Dendritic cell treated with granulocyte-macrophage colony-stimulating factor and Interleukin-4, amounts not matched to agents 40 ng/mL and 50 ng/mL, for 4 days (primary cell): Measurements from ENCODE around the gene RGL3.
"Not testable (repeated sequence)": the region's sequence is repeated elsewhere in the genome, so short reads cannot be mapped to it uniquely, and the experiment has no call there.

ENCODE experiments used
- H3K27ac Mint-ChIP-seq: one replicate; pipeline ENCODE4 v1.8.0; 2022; ENCODE audit warnings: mild to moderate bottlenecking, mixed read lengths
- H3K27me3 Mint-ChIP-seq: one replicate; pipeline ENCODE4 v1.8.0; 2022; ENCODE audit warnings: mild to moderate bottlenecking, mixed read lengths
- H3K36me3 Mint-ChIP-seq: one replicate; pipeline ENCODE4 v1.8.0; 2022; ENCODE audit warnings: low read depth, mixed read lengths
- H3K4me1 Mint-ChIP-seq: one replicate; pipeline ENCODE4 v1.8.0; 2022; ENCODE audit warnings: low read depth, mixed read lengths
- H3K4me3 Mint-ChIP-seq: one replicate; pipeline ENCODE4 v1.8.0; 2022; ENCODE audit warnings: mild to moderate bottlenecking, moderate library complexity, mixed read lengths
- H3K9me3 Mint-ChIP-seq: one replicate; pipeline ENCODE4 v1.8.0; 2022; ENCODE audit warnings: mixed read lengths
- intact Hi-C: fragments of 100-400 bp; cut with micrococcal nuclease; formaldehyde crosslinking; loops from one replicate; pipeline ENCODE4 v1.15.0; 2022

RGL3 gene

DNA sequence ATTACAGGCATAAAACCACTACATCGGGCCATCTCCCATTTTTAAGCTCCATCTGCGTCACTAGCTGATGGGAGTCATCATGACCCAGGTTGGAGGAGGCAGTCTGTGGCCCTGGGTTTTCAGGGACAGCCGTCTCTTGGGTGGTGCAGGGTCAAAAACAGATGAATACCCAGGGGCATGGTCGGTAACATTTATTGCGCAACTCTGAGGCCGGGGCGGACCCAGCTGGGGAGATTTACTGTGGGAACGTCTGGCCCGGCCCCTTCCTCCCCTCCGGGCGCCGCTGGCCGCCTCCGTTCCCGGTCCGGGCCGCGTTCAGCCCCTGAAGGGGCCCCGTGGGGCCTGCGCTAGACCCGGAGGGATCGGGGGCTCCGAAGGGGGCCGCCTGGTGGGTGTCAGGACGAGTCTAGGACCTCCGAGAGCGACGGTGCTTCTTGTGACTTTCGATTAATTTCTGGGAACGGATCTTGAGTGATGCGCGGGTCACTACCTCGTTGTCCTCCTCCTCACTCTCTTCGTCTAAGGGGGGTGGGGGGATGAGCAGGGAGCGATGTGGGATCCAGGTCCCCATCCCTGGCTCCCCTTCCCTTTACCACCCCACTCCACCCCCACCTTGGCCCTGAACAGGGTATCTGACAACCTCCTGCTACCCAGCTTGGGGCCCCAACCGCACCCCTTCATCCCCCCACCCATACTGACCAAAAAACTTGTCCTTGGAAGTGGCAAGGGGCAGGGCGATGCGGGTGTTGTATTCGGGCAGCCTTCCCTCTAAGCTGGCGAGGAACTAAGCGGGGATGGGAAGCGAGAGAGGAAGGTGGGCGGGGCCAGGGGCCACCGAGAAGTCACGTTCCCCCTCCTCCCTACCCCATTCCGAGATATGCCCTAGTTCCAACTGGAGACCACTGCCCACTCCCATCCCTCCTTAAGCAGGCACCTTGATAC is 1.6 kb upstream of the RGL3 start:
- Mint-ChIP-seq H3K9me3 (no peaks in the 10 kb centered on the region), H3K27me3 (peaks cover 80% of the 10 kb centered on the region), H3K4me1 (peaks cover 54% of the 10 kb centered on the region), H3K36me3 (no peaks in the 10 kb centered on the region), H3K4me3 (peak overlapping the region; percentile 80), H3K27ac (peak overlapping the region; percentile 24)
- intact Hi-C loops, result no loop called here

DNA sequence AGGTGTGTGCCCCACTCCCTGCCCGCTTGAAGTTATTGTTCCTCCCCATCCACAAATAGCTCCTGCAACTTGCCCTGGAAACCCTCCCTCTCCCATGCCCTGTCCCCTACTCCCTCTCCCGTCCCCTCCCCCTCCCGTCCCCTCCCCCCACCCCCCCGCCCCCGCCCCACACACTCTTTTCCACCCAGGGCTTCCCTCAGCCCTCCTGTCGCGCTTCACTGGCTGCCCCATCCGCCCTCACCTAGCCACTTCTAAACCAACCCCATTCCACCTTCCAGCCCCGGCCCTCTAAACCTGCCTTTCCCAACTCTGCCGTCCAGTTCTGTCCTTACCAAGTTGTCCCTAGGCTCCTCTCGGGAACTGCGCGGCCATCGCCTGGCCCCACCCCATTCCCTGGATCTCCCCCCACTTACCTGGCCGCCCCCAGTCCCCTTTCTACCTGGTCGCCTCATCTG is 993 bp downstream of the RGL3 start:
- no peaks in the 10 kb centered on the region for H3K9me3 Mint-ChIP-seq
- peaks cover 80% of the 10 kb centered on the region for H3K27me3 Mint-ChIP-seq
- H3K27ac Mint-ChIP-seq, result no peak overlapping the region
- peaks cover 44% of the 10 kb centered on the region for H3K4me1 Mint-ChIP-seq
- intact Hi-C loops, result no loop called here
- H3K4me3 Mint-ChIP-seq, result peak overlapping the region; percentile 66
- no peaks in the 10 kb centered on the region for H3K36me3 Mint-ChIP-seq

DNA sequence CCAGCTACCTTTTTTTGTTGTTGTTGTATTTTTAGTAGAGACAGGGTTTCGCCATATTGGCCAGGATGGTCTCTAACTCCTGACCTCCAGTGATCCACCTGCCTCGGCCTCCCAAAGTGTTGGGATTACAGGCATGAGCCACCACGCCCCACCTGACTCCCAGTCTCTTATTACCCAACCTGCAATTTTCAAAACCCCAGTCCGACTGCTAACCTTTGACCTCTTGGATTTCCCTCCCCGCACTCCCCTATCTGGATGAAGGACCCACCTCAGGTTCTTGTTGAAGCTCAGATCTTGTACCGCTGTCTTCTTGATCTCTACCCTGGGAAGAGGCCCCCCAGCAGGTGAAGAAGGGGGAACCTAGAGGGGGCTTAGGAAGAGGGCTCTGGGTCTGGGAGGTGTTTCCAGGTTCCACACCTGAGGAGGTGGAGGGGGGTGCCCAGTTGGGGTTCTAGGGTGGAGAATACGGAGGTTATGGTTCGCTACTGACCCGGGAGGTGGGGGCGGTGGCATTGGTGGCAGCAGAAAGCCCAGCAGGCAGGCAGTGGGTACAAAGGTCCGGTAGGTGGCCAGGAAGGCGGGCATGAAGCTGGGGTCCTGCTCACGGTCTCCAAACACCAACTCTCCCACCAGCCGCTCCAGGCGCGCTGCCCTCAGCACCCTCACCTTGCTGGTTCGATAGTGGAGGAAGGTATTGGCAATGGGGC is 2.6 kb downstream of the RGL3 start:
- Mint-ChIP-seq H3K36me3 (no peaks in the 10 kb centered on the region), H3K27me3 (peaks cover 66% of the 10 kb centered on the region), H3K27ac (no peak overlapping the region), H3K9me3 (no peaks in the 10 kb centered on the region), H3K4me1 (peaks cover 28% of the 10 kb centered on the region), H3K4me3 (no peak overlapping the region)
- intact Hi-C loops, result no loop called here

DNA sequence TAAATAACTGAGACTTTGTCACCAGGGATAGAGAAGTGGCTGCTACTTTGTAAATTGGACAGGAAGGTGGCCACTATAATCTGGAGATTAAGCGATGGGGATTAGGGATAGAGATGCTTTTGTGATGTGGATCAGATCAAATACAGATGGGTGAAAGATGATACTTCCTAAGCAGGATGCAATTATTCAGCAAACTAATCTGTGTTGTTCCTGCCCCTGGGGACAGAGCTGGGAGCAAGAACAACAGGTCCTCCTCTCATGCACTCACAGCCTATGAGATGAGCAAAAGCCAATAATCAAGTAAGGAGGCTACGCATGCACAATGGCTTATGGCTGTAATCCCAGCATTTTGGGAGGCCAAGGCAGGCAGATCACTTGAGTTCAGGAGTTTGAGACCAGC is 4.6 kb downstream of the RGL3 start:
- Mint-ChIP-seq H3K27me3 (peaks cover 59% of the 10 kb centered on the region), H3K9me3 (no peaks in the 10 kb centered on the region), H3K4me1 (peaks cover 14% of the 10 kb centered on the region), H3K4me3 (no peak overlapping the region), H3K36me3 (no peaks in the 10 kb centered on the region), H3K27ac (no peak overlapping the region)
- intact Hi-C loops, result no loop called here

DNA sequence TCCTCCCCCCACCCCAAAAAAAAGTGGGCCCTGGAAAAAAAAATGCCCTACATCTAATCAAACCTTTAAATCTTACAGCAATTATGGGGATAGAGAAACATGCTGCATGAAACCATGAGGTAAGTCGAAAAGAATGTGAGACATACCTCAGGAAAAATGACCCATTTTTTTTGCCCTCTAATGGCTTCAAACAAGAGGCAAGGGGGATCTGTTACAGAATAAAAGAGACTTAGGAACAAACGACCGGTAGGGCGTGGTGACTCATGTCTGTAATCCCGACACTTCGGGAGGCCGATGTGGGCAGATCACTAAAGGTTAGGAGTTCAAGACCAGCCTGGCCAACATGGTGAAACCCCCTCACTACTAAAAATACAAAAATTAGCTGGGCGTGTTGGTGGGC is 8.4 kb downstream of the RGL3 start:
- H3K4me3 Mint-ChIP-seq, result no peak overlapping the region
- intact Hi-C loops, result no loop called here
- no peaks in the 10 kb centered on the region for H3K9me3 Mint-ChIP-seq
- no peaks in the 10 kb centered on the region for H3K36me3 Mint-ChIP-seq
- H3K4me1 Mint-ChIP-seq, result peaks cover 12% of the 10 kb centered on the region
- peaks cover 45% of the 10 kb centered on the region for H3K27me3 Mint-ChIP-seq
- no peak overlapping the region for H3K27ac Mint-ChIP-seq

DNA sequence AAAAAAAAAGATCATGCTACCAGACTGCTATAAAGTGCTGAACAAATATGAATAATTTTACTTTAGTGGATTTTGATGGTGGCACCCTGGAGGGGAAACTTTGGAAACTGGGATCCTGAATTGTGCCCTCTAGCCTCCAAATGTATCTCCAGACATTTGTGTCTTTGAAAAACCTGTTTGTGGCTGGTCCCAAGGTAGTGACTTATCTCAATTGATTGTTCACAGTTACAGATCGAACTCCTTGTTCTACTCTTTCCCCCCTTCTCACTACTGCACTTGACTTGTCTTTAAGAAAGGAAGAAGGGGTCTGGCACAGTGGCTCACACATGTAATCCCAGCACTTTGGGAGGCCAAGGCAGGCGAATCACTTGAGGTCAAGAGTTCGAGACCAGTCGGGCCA is 10.5 kb downstream of the RGL3 start:
- H3K27ac Mint-ChIP-seq, result no peak overlapping the region

DNA sequence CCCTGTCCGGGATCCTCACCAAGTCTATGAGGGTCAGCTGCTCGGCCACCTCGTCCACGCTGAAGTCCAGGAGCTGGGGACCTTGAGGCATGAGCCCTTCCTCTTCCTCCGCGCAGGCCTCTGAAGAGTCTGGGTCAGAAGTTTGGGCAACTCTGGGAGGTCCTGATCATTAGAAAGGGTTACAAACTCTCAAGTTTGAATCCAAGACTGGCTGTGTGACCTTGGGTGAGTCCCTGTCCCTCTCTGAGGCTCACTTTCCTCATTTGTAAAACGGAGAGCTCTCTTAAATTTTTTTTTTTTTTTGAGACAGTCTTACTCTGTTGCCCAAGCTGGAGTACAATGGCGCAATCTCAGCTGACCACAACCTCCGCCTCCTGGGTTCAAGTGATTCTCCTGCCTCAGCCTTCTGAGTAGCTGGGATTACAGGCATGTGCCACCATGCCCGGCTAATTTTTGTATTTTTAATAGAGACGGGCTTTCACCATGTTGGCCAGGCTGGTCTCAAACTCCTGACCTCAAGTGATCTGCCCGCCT is 12.3 kb downstream of the RGL3 start:
- intact Hi-C loops, H3K27ac Mint-ChIP-seq, H3K9me3 Mint-ChIP-seq, H3K4me3 Mint-ChIP-seq, H3K36me3 Mint-ChIP-seq: not testable (repeated sequence)
- Mint-ChIP-seq H3K4me1 (peaks cover 12% of the 10 kb centered on the region), H3K27me3 (peaks cover 36% of the 10 kb centered on the region)

More for the DNA sequence above, 10.5 kb downstream of the RGL3 start:
- no peak overlapping the region for H3K4me3 Mint-ChIP-seq
- no peaks in the 10 kb centered on the region for H3K9me3 Mint-ChIP-seq
- H3K27me3 Mint-ChIP-seq, result peaks cover 38% of the 10 kb centered on the region
- intact Hi-C loops, result no loop called here
- peaks cover 12% of the 10 kb centered on the region for H3K4me1 Mint-ChIP-seq
- H3K36me3 Mint-ChIP-seq, result no peaks in the 10 kb centered on the region

DNA sequence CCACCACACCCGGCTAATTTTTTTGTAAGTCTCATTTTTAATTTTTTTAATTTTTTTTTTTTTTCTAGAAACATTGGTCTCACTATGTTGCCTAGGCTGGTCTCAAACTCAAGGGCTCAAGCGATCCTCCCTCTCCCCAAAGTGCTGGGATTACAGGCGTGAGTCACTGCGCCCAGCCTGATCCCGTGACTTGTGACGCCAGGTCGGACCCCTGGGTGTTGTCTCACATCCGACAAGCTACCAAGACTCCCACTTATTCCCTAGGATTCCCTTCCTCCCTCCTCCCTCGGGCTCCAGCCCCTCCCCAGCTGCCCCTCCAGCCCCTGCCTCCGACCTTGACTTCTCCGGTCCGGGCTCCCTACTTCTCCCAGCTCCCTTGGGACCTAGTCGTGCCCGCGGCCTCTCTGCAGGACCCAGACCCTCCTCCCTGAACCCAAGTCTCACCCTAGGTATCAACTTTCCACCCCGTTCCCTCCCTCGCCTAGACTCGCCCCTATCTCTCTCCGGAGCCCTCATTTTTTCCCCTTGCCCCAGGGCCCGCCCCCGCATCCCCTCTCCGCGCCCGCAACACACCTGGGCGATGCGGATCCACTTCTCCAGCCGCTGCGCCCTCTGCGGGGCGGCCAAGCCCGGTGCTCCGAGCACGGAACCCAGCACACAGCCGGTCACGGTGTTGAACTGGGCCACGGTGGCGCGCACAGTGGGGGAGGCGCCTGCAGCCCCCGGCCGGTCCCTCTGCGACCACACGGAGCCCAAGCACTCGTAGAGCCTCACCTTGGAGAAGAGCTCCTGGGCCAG is 13.1 kb downstream of the RGL3 start:
- no peaks in the 10 kb centered on the region for H3K36me3 Mint-ChIP-seq
- H3K9me3 Mint-ChIP-seq, result no peaks in the 10 kb centered on the region
- H3K27me3 Mint-ChIP-seq, result peaks cover 31% of the 10 kb centered on the region
- H3K4me1 Mint-ChIP-seq, result peaks cover 12% of the 10 kb centered on the region
- no peak overlapping the region for H3K4me3 Mint-ChIP-seq
- intact Hi-C loops, result no loop called here
- no peak overlapping the region for H3K27ac Mint-ChIP-seq

DNA sequence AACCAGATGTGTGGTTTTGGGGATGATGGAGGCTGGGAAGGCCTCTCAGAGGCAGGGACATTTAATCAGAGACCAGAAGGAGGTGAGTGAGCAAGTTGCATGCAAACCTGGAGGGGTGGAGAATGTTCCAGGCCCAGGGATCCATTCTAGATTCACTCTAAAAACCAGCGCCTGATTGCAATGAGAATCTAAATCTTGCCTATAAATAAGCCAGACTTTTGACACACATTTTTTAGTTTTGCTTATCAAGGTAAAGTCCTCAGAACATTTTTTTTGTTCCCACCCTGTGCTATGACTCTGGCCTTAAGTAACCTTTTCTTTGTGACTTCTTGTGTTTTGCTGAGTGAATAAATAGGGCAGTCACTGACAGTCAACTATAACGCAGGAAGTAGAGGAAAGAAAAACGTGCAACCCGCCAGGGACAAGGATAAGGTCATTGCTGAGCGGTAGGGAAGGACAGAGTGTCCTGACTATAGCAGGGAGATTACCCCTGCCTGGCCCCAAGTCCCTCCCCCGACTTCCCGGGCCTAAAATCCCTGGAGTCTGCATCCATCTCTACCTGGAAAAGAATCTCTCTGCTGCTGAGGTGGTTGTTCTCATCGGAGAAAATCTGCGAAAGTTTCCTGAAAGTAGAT is 14.4 kb downstream of the RGL3 start:
- no peak overlapping the region for H3K4me3 Mint-ChIP-seq
- peaks cover 12% of the 10 kb centered on the region for H3K4me1 Mint-ChIP-seq
- intact Hi-C loops, result no loop called here
- H3K27me3 Mint-ChIP-seq, result peaks cover 33% of the 10 kb centered on the region
- H3K27ac Mint-ChIP-seq, result peak overlapping the region; percentile 14
- no peaks in the 10 kb centered on the region for H3K9me3 Mint-ChIP-seq
- H3K36me3 Mint-ChIP-seq, result no peaks in the 10 kb centered on the region

DNA sequence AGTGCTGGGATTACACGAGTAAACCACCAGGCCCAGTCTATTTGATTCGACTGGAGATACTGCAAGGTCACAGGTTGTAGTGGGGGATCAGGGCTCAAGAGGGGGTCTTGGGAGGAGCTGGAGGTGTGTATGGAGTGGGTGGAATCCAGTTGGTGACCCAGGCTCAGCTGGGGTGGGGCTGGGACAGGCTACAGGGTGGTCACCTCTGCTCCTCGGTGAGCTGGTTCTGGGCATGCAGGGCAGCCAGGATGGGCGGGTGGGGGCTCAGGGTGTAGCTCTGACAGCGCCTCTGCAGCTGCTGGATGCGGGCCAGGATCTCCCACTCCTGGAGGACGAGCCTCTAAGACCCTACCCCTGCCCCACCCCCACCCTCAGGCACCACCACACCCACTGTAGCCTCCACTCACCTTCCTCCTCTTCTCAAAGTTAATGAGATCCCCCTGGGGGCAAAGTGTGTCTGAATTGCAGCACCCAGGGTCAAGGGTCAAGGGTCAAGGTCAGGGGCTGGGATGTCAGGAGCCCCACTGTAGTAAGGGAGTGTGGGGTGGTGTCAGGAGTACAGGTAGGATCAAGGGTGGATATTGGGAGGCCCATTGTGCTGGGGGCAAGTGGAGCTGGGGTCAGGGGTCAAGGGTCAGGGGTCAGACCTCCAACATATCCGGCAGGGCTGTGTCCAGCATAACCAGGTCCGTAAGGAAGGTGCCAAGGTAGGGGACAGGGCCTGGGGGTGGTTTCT is 17.1 kb downstream of the RGL3 start:
- Mint-ChIP-seq H3K27ac (no peak overlapping the region), H3K9me3 (no peaks in the 10 kb centered on the region), H3K27me3 (peaks cover 20% of the 10 kb centered on the region), H3K36me3 (no peaks in the 10 kb centered on the region), H3K4me1 (peaks cover 6% of the 10 kb centered on the region), H3K4me3 (no peak overlapping the region)
- intact Hi-C loops, result no loop called here

DNA sequence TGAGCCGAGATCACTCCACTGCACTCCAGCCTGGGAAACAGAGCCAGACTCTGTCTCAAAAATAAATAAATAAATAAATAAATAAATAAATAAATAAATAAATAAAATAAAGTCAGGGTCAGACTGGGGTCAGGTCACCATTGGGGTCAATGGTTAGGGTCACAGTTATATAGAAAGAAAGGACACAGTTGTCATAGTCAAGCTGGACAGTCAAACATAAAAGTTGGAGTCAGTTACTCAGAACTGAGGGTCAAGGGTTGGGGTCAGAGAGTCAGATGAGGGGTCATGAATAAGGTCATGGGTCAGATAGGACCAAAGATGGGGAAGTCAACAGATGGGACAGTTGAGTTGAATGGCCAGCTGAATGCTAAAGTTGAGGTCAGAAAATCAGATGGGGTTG is 18.3 kb downstream of the RGL3 start:
- Mint-ChIP-seq H3K4me1 (no peaks in the 10 kb centered on the region), H3K27ac (no peak overlapping the region), H3K9me3 (no peaks in the 10 kb centered on the region), H3K4me3 (no peak overlapping the region), H3K27me3 (peaks cover 13% of the 10 kb centered on the region), H3K36me3 (no peaks in the 10 kb centered on the region)
- intact Hi-C loops, result no loop called here

DNA sequence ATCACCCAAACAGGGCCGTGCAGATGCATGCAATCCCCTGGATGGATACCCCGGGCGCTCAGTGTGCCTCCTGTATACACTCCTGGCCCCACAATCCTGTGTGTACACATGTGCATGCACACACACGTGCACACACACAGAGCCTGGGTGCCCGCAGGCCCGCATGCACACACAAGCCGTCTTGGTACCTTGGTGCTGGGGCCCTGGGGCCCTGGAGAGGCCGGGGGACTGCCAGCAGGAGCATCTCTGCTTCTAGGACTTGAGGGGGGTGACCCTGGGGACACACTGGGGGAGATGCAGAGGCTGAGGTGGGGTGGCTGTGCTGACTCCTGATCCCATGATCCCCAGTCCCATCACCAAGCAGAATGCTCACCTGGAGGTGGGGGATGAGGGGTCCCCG is 19.4 kb downstream of the RGL3 start:
- H3K27ac Mint-ChIP-seq, result no peak overlapping the region

More for the DNA sequence above, 19.4 kb downstream of the RGL3 start:
- H3K4me3 Mint-ChIP-seq, result no peak overlapping the region
- H3K36me3 Mint-ChIP-seq, result no peaks in the 10 kb centered on the region
- H3K4me1 Mint-ChIP-seq, result peaks cover 5% of the 10 kb centered on the region
- peaks cover 19% of the 10 kb centered on the region for H3K27me3 Mint-ChIP-seq
- intact Hi-C loops, result no loop called here
- H3K9me3 Mint-ChIP-seq, result no peaks in the 10 kb centered on the region
